DMS114 treated with DMSO at 0.1 percent for 48 hours (cell line): ENCODE measurements around the gene STX12.
"Not testable (repeated sequence)": the region's sequence is repeated elsewhere in the genome, so short reads cannot be mapped to it uniquely, and the experiment has no call there.

ENCODE experiments used
- DNase-seq: peaks from one replicate; lab custom pipeline; 2025; ENCODE audit not compliant: unreplicated experiment; lab: John Stamatoyannopoulos, UW

STX12 gene

GRCh38 chr1:27774654-27775053 is 1.6 kb downstream of the STX12 start:
- no peak for DNase-seq

DNA sequence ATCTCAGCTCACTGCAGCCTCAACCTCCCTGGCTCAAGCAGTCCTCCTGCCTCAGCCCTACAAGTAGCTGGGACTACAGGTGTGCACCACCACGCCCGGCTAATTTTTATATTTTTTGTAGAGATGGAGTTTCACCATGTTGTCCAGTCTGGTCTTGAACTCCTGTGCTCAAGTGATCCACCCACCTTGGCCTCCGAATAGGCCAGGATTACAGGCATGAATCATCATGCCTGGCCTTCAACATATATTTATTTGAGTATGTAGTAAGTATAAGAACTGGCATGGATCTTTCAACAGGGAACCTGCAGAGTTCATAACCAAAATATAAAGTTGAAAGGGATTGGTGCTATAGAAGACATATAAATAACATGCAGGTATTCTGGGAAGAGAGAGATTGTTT is 2.3 kb downstream of the STX12 start:
- DNase-seq, result not testable (repeated sequence)

GRCh38 chr1:27776276-27776675 is 3.3 kb downstream of the STX12 start:
- DNase-seq, result not testable (repeated sequence)

DNA sequence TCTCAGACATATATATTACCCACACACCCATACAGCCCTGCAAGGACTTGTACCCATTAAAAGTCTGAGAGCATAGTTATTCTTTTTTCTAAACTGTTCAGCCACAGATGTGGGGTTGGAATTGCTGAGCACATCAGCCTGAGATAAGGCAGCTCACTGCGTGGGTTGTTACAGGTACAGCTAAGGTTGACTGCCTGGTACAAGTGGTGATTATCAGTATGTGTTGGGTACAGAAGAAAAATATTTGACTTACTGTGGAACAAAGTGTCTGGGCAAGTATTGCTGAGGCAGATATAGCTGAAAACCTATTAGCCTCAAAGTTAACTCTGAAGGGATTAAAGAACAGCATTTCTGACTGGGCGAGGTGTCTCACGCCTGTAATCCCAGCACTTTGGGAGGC is 5.0 kb downstream of the STX12 start:
- DNase-seq, result no peak

DNA sequence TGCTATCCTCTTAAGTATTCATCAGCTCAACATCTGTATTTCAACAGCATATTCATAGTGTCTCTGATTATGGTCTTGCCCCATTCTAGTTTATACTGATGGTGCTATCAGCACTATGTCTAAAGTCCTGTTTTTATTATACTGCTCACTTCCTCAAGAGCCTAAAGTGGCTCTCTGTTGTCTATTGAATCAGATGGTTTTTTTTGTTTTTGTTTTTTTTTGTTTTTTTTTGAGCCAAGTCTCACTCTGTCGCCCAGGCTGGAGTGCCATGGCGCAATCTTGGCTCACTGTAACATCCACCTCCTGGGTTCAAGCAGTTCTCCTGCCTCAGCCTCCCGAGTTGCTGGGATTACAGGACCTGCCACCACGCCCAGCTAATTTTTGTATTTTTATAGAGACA is 6.1 kb downstream of the STX12 start:
- DNase-seq, result no peak

DNA sequence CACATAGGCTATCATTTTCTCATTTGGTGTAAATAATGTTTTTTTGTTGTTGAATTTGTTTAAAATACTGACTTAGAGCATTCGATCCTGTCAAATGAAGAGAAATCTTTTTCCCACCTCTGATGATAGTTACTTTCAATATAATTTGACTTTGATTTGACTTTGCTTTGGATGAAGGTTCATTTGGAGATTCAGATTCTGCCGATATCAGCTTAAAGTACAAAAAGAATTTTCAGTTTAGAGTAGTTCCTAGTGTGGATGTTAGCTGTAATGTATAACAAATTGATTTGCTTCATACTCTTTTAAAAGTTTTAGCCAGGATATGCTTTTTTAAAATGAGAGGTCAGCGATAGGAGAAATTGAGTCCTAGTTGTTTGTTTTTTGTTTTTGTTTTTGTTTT is 9.9 kb downstream of the STX12 start:
- DNase-seq, result no peak

DNA sequence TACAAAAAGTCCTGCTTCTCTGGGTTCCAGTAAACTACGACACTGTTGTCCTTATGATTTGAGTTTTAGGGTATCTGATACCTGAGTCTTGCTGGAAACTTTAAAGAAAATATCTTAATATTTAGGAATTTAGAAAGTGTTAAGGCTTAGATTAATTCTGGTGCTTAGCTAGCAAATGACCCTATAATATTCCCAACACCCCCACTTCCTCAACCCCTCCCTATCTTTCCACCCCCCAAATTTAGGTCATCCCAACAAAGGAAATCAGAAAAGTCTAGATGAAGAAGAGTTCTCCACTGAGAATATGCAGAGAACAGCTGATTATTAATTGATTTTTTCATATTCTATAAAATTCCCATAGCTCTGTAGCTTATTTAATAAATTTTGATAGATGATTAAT is 11.7 kb downstream of the STX12 start:
- no peak for DNase-seq

DNA sequence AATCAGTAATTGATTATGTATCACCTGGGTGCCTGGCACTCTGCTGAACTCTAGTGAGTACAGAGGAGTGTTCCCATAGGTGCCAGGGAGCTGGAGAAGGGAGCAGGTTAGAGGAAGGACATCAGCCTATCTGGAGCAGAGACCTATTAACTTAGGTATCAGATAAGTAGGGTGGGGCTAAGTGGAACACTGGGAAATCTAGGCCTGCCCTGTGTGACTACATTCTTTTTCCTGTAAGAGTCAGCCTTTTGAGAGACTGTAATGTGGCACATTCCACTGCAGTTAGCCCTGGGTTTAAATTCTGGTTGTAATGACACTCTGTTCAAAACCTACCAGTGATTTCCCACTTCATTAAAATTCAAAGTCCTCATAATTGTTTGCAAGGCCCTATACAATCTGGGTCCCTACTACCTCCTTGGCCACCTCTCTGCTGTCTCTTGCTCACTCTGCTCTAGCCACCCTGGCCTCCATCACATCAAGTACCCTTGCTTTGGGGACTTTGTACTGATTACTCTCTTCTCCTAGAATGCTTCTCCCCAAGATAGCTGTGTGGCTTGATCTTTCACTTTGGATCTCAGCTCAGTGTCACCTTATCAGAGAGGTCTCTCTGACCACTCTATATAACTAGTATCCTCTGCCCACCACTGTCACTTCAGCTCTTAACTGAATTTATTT is 12.9 kb downstream of the STX12 start:
- DNase-seq, result no peak

- DNase-seq, result no peak
These were observed 14.9 kb downstream of the STX12 start for GRCh38 chr1:27787895-27788294.

GRCh38 chr1:27789540-27790041 is 16.6 kb downstream of the STX12 start:
- no peak for DNase-seq

DNA sequence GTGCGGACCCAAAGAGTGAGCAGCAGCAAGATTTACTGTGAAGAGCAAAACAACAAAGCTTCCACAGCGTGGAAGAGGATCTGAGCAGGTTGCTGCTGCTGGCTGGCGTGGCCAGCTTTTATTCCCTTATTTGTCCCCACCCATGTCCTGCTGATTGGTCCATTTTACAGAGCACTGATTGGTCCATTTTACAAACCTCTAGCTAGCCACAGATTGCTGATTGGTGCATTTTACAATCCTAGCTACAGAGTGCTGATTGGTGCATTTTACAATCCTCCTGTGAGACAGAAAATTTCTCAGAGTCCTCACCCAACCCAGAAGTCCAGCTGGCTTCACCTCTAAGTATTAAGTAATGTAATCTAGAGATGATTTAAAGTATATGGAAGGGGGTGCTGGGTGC is 17.3 kb downstream of the STX12 start:
- DNase-seq, result not testable (repeated sequence)

DNA sequence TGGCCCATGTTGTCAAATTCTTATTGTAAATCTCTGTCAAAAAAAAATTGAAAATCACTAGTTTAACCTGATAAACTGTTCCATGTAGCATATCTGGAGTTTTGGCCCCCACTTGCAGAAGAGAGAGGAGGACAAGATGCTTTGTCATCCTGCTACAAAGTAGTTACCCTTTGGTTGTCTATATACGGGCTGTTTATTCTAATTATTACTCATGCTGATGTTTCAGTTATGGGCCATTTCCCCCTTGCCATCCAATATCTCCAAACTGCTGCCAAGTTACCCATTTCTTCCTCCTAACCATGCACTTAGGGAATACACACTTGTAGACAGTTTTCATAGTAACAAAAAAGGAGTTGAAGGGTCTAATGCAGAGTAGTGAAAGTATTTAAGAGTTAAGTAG is 22.6 kb downstream of the STX12 start:
- no peak for DNase-seq

DNA sequence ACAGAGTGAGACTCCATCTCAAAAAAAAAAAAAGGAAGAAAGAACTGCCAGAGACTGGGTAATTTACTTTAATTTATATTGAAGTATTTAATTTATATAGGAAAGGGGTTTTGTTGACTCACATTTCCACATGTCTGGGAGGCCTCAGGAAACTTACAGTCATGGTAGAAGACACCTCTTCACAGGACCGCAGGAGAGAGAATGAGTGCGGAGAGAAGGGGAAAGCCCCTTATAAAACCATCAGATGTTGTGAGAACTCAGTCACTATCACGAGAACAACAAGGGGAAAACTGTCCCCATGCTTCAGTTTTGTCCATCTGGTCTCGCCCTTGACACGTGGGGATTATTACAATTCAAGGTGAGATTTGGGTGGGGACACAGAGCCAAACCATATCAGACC is 31.8 kb downstream of the STX12 start:
- no peak for DNase-seq

GRCh38 chr1:27806758-27807157 is 33.7 kb downstream of the STX12 start:
- no peak for DNase-seq

- DNase-seq, result no peak
These were observed 34.4 kb downstream of the STX12 start for GRCh38 chr1:27807385-27807784.

DNA sequence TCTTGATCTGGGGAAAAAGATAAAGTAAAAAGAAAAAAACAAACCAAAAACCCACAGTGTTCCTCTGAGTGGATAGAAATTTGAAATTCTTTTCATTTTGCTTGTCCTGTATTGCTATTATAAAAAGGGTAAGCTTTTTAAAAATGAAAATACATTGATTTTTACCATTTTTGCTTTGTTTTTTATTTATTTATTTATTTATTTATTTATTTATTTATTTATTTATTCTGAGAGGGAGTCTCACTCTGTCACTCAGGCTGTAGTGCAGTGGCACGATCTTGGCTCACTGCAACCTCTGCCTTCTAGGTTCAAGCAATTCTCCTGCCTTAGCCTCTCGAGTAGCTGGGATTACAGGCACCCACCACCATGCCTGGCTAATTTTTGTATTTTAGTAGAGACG is 35.1 kb downstream of the STX12 start:
- not testable (repeated sequence) for DNase-seq

DNA sequence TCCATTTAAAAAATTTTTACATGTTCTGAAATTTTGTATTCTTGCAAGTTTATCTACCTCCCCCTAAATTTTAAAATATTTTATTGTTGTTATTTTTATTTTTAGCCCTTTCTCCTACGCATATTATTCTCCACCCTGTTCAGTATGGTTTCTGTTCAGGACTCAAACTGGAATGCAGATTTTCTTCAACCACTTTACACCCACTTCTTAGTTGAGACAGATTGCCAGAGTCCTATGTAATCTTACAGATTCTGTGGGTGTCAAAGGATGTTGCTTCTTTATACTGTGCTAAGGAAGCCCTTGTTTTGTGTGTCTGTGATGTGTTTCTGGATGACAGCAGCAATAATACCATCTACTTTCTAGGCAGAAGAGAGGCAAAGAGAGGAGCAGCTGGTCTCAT is 36.9 kb downstream of the STX12 start:
- no peak for DNase-seq

DNA sequence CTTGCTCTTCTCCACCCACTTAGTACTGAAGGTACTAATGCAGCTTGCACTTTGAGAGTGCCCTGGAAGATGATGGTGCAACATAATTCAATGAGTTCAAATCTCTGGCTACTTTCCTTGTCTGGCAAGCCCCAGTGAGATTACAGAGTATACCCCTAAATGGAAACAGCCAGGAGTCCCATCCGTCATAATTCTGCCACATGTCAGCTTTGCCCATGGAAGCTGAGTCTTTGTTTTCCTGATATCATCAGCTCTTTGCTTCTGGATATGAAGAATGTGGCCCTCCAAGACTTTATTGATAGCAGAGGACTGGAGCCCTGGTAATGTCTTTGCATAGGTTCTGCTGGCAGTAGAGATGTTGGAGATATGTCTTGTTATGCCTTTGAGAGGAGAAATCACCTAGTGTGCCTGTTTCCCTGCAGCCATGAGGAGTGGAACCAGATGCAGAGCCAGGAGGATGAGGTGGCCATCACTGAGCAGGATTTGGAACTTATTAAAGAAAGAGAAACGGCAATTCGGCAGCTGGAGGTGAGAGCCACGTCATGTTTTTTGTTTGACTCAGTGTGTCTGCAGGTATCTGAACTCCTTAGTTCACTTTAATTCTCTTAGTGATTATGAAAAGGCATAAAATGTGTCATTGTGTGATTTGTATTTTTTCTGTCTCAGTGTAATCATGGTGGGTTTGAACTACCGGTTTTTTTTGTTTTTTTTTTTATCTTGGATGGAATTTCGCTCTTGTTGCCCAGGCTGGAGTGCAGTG is 38.9 kb downstream of the STX12 start:
- DNase-seq, result no peak

DNA sequence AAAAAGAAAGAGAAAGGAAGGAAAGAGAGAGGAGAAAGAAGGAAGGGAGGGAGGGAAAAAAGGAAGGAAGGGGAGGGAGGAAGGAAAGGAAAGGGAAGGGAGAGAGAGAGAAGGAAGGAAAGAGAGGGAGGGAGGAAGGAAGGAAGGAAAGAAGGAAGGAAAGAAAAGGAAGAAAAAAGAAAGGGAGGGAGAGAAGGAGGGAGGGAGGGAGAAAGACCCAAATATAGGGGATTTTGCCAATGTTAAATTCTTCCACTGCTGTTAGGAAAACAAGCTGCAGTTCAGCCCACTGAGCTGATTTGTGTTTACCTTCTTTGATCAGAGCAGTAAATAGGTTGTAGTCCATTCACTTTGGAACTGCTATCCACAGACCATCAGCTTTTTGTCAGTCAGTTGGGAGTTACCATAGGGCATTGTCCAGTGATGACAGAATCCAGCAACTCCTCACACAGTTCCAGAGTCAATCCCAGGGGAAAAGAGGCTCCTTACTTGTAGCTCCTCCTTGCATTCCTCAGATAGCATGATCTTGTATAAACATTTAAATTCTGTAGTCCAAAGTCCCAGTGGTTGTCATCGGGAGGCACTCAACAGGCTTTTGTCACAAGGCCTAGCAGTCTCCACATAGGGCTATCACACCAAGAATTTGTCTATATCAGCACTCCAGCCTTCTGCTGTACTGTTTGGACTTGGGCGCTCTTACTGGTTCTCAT is 44.1 kb downstream of the STX12 start:
- DNase-seq, result no peak

- no peak for DNase-seq
These were observed 48.8 kb downstream of the STX12 start for GRCh38 chr1:27821761-27822315.

DNA sequence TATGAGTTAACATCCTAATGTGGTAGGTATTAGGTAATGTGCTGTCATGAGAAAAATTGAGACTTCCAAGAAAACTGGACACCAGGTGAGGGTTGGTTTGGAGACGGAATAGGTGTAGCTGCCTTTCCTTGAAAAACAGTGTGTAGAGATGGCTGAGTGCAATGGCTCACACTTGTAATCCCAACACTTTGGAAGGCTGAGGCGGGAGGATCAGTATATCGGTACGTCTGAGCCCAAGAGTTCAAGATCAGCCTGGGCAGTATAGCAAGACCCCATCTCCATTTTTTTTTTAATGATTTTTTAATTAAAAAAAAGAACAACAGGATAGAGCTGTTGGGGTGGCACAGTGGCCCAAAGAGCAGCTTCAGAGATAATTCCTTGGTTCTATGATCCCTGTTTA is 50.8 kb downstream of the STX12 start:
- DNase-seq, result no peak

- no peak for DNase-seq
These were observed 51.4 kb downstream of the STX12 start for GRCh38 chr1:27824411-27824810.
